HepG2 (cell line): ENCODE measurements around the gene POLR3F. TPM values are rescaled to one million over a fixed set of nuclear protein-coding genes. Genes with fewer than 3 reads are reported as not detected.
A peak's percentile ranks its signal among the peaks of the same experiment; 100 is the strongest.

Experiments
- HOXA3 ChIP-seq: sonication (generic); formaldehyde crosslinking; IDR thresholded peaks from 2 replicates; pipeline ENCODE4 v1.5.0; 2020; ENCODE audit warnings: missing genetic modification reagents
- KLF11 ChIP-seq: IDR thresholded peaks from 2 replicates; pipeline ENCODE4 v1.6.1; 2016; ENCODE audit warnings: missing compliant biosample characterization
- MAF1 ChIP-seq: sonication (generic); formaldehyde crosslinking; IDR thresholded peaks from 2 replicates; pipeline ENCODE4 v1.5.0; 2020; ENCODE audit warnings: missing genetic modification reagents, borderline replicate concordance
- NFRKB ChIP-seq: fragments of 450-650 bp; IDR thresholded peaks from 2 replicates; pipeline ENCODE4 v1.6.1; 2017
- NR3C1 ChIP-seq: sonication (generic); formaldehyde crosslinking; IDR thresholded peaks from 2 replicates; pipeline ENCODE4 v1.4.0; 2020; ENCODE audit warnings: missing genetic modification reagents
- SP5 ChIP-seq: IDR thresholded peaks from 2 replicates; pipeline ENCODE4 v1.6.1; 2016; ENCODE audit warnings: low read depth, borderline replicate concordance
- ZBTB3 ChIP-seq: sonication (generic); formaldehyde crosslinking; IDR thresholded peaks from 2 replicates; pipeline ENCODE4 v1.4.0; 2020; ENCODE audit warnings: low read depth, mild to moderate bottlenecking, moderate library complexity, missing genetic modification reagents, borderline replicate concordance
- ZNF382 ChIP-seq: sonication (generic); formaldehyde crosslinking; IDR thresholded peaks from 2 replicates; pipeline ENCODE4 v1.5.0; 2020; ENCODE audit warnings: missing genetic modification reagents, mild to moderate bottlenecking, borderline replicate concordance
- ZNF782 ChIP-seq: sonication (generic); formaldehyde crosslinking; IDR thresholded peaks from 2 replicates; pipeline ENCODE4 v1.4.0; 2020; ENCODE audit warnings: missing genetic modification reagents, mild to moderate bottlenecking, borderline replicate concordance
- polyA plus RNA-seq, 8 experiments: library from polyadenylated mRNA; depleted of rRNA in 3 of 8; stranded (reverse) in 7 of 8; unstranded in 1 of 8; fragments of >200 nt; fragmentation: Illumina TruSeq in 4 of 8; extraction: Trizol in 4 of 8; gene quantifications; 2 replicates each; pipeline versions ENCODE4 v1.2.1 to v1.2.3, GENCODE V29; 2011 to 2016; ENCODE audit warnings: low read depth in 4 of 8, missing spikeins in 1 of 8, mixed read lengths in 1 of 8; ENCODE audit not compliant: insufficient read depth in 1 of 8
- total RNA-seq, 5 experiments: library from RNA; depleted of rRNA; stranded (reverse); fragments of >200 nt; fragmentation: Illumina TruSeq; extraction: Trizol; gene quantifications; 2 replicates each; pipeline ENCODE4 v1.2.3, GENCODE V29; 2016; ENCODE audit warnings: low read depth in 1 of 5
- TF ChIP-seq, protein P1 (sequence below): sonication (generic); formaldehyde crosslinking; IDR thresholded peaks from 2 replicates; pipeline ENCODE4 v1.8.0; 2022; ENCODE audit warnings: mild to moderate bottlenecking, missing genetic modification reagents
- TF ChIP-seq, protein P2 (sequence below): sonication (generic); formaldehyde crosslinking; IDR thresholded peaks from 2 replicates; pipeline ENCODE4 v1.4.0; 2020; ENCODE audit warnings: mild to moderate bottlenecking, missing genetic modification reagents
- TF ChIP-seq, protein P3 (sequence below): sonication (generic); formaldehyde crosslinking; IDR thresholded peaks from 2 replicates; pipeline ENCODE4 v1.5.0; 2020; ENCODE audit warnings: missing genetic modification reagents, mild to moderate bottlenecking, borderline replicate concordance
- TF ChIP-seq, protein P4 (sequence below): sonication (generic); formaldehyde crosslinking; IDR thresholded peaks from 2 replicates; pipeline ENCODE4 v1.4.0; 2020; ENCODE audit warnings: missing genetic modification reagents
- TF ChIP-seq, protein P5 (sequence below): sonication (generic); formaldehyde crosslinking; conservative IDR thresholded peaks from 2 replicates; pipeline ENCODE4 v1.8.1; 2023; ENCODE audit warnings: missing genetic modification reagents
- TF ChIP-seq, protein P6 (sequence below): sonication (generic); formaldehyde crosslinking; IDR thresholded peaks from 2 replicates; pipeline ENCODE4 v1.4.0; 2020; ENCODE audit warnings: missing genetic modification reagents; ENCODE audit errors: not compliant biosample characterization

The POLR3F gene
- total and polyA plus RNA-seq, 2 of the 13 experiments (the other 11 are each of a cell fraction or from before 2014, with no cell fraction given) = 11.7 to 25.5 TPM

DNA sequence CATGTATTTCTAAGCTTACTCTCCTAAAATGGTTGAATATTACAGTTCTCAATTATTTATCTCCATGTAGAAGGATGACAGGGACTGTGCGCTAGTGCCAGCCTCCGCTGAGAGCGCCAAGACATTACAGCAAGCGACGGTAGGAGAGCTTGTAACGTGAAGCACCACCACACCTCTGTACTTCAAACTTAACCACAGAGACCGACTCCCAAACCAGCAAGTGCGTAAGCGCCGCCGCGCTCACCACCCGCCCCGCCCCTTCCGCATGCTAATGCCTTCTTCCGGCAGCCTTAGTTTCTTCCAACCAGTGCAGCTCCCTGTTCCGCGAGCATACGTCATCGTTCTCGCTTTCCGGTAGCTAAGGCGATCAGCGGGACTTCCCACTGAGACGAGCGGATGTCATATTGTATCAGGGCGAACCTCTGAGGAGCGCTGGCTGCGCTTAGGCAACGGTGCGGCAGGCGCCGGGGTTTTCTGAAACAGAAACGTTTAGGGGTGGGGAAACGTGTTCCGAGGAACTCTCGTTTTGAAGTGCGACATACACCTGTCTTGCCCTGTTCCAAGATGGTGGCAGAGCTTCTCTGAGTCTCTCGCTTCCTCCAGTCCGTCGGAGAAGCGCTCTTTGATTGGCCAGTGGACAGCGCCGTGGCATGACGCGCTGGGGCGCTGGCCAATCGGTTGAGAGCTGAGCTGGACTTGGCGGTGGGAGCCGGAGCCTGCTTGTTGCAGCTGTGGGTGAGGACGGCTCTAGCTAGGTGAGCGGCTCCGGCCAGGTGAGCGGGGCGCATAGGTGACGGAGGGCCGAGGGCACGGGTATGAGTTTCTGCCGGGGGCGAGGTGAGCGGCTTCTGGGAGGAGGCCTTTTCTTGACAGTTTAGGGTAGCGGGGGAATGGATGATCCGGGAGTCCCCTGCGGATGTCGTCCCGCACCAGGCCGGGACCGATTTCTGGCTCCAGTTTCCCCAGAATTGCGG lies 40.3 kb downstream of the POLR3F start, which contains the start of gene SEC23B (continued):
- TF ChIP-seq, protein P1, sequence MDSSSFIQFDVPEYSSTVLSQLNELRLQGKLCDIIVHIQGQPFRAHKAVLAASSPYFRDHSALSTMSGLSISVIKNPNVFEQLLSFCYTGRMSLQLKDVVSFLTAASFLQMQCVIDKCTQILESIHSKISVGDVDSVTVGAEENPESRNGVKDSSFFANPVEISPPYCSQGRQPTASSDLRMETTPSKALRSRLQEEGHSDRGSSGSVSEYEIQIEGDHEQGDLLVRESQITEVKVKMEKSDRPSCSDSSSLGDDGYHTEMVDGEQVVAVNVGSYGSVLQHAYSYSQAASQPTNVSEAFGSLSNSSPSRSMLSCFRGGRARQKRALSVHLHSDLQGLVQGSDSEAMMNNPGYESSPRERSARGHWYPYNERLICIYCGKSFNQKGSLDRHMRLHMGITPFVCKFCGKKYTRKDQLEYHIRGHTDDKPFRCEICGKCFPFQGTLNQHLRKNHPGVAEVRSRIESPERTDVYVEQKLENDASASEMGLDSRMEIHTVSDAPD = peak; percentile 81; the same call in 1 of the 2 replicates
- TF ChIP-seq, protein P2, sequence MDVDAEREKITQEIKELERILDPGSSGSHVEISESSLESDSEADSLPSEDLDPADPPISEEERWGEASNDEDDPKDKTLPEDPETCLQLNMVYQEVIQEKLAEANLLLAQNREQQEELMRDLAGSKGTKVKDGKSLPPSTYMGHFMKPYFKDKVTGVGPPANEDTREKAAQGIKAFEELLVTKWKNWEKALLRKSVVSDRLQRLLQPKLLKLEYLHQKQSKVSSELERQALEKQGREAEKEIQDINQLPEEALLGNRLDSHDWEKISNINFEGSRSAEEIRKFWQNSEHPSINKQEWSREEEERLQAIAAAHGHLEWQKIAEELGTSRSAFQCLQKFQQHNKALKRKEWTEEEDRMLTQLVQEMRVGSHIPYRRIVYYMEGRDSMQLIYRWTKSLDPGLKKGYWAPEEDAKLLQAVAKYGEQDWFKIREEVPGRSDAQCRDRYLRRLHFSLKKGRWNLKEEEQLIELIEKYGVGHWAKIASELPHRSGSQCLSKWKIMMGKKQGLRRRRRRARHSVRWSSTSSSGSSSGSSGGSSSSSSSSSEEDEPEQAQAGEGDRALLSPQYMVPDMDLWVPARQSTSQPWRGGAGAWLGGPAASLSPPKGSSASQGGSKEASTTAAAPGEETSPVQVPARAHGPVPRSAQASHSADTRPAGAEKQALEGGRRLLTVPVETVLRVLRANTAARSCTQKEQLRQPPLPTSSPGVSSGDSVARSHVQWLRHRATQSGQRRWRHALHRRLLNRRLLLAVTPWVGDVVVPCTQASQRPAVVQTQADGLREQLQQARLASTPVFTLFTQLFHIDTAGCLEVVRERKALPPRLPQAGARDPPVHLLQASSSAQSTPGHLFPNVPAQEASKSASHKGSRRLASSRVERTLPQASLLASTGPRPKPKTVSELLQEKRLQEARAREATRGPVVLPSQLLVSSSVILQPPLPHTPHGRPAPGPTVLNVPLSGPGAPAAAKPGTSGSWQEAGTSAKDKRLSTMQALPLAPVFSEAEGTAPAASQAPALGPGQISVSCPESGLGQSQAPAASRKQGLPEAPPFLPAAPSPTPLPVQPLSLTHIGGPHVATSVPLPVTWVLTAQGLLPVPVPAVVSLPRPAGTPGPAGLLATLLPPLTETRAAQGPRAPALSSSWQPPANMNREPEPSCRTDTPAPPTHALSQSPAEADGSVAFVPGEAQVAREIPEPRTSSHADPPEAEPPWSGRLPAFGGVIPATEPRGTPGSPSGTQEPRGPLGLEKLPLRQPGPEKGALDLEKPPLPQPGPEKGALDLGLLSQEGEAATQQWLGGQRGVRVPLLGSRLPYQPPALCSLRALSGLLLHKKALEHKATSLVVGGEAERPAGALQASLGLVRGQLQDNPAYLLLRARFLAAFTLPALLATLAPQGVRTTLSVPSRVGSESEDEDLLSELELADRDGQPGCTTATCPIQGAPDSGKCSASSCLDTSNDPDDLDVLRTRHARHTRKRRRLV (CRISPR knock-in tag) = peak; percentile 75; the same call in 1 of the 2 replicates
- TF ChIP-seq ZNF382 (no peak), NFRKB (peak; percentile 96), ZNF782 (CRISPR knock-in tag) (no peak; the same call in none of the 2 replicates), ZBTB3 (CRISPR knock-in tag) (peak; percentile 92), SP5 (CRISPR knock-in tag) (peak; percentile 89), KLF11 (CRISPR knock-in tag) (peak; percentile 61), NR3C1 (CRISPR knock-in tag) (no peak), HOXA3 (CRISPR knock-in tag) (peak; percentile 100), MAF1 (CRISPR knock-in tag) (0 out of 2 replicates have a peak, but pooled peaks have one; percentile 12)
- TF ChIP-seq, protein P3, sequence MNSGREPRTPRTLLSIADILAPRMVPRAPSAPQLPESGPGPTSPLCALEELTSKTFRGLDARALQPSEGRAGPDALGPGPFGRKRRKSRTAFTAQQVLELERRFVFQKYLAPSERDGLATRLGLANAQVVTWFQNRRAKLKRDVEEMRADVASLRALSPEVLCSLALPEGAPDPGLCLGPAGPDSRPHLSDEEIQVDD = no peak; the same call in 1 of the 2 replicates
- TF ChIP-seq, protein P4, sequence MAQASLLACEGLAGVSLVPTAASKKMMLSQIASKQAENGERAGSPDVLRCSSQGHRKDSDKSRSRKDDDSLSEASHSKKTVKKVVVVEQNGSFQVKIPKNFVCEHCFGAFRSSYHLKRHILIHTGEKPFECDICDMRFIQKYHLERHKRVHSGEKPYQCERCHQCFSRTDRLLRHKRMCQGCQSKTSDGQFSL = peak; percentile 44; the same call in 1 of the 2 replicates
- TF ChIP-seq, protein P5, sequence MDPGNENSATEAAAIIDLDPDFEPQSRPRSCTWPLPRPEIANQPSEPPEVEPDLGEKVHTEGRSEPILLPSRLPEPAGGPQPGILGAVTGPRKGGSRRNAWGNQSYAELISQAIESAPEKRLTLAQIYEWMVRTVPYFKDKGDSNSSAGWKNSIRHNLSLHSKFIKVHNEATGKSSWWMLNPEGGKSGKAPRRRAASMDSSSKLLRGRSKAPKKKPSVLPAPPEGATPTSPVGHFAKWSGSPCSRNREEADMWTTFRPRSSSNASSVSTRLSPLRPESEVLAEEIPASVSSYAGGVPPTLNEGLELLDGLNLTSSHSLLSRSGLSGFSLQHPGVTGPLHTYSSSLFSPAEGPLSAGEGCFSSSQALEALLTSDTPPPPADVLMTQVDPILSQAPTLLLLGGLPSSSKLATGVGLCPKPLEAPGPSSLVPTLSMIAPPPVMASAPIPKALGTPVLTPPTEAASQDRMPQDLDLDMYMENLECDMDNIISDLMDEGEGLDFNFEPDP = no peak
- TF ChIP-seq, protein P6, sequence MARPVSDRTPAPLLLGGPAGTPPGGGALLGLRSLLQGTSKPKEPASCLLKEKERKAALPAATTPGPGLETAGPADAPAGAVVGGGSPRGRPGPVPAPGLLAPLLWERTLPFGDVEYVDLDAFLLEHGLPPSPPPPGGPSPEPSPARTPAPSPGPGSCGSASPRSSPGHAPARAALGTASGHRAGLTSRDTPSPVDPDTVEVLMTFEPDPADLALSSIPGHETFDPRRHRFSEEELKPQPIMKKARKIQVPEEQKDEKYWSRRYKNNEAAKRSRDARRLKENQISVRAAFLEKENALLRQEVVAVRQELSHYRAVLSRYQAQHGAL (CRISPR knock-in tag) = peak; percentile 64
